Measurements from ENCODE around the gene ARSB.

Gene ARSB

GRCh38 chr5:78801413-78801812 is 183.7 kb downstream of the ARSB start:
- DNase-seq, result no peak

GRCh38 chr5:78799266-78800017 is 185.7 kb downstream of the ARSB start:
- no peak for DNase-seq

- no peak for DNase-seq
These were observed 186.5 kb downstream of the ARSB start for GRCh38 chr5:78798673-78799029.

- DNase-seq, result no peak
These were observed 187.0 kb downstream of the ARSB start for GRCh38 chr5:78797936-78798672.

GRCh38 chr5:78795757-78796156 is 189.4 kb downstream of the ARSB start:
- DNase-seq, result no peak

- DNase-seq, result no peak
These were observed 190.4 kb downstream of the ARSB start for GRCh38 chr5:78794693-78795215.

GRCh38 chr5:78793907-78794662 is 191.0 kb downstream of the ARSB start:
- no peak for DNase-seq

- no peak for DNase-seq
These were observed 192.6 kb downstream of the ARSB start for GRCh38 chr5:78792345-78793055.

- no peak for DNase-seq
These were observed 193.5 kb downstream of the ARSB start for GRCh38 chr5:78791501-78792100.

- DNase-seq, result no peak
These were observed 197.3 kb downstream of the ARSB start for GRCh38 chr5:78787783-78788182.

- DNase-seq, result no peak
These were observed 199.7 kb downstream of the ARSB start for GRCh38 chr5:78785454-78785853.

- no peak for DNase-seq
These were observed 201.5 kb downstream of the ARSB start for GRCh38 chr5:78783434-78784130.

- DNase-seq, result no peak
These were observed 202.4 kb downstream of the ARSB start for GRCh38 chr5:78782728-78783127.

GRCh38 chr5:78781611-78782286 is 203.4 kb downstream of the ARSB start:
- DNase-seq, result no peak

GRCh38 chr5:78779771-78780616 is 205.1 kb downstream of the ARSB start:
- DNase-seq, result no peak

GRCh38 chr5:78779262-78779661 is 205.8 kb downstream of the ARSB start:
- no peak for DNase-seq

- DNase-seq, result no peak
These were observed 206.6 kb downstream of the ARSB start for GRCh38 chr5:78778538-78778937.

GRCh38 chr5:78777901-78778300 is 207.2 kb downstream of the ARSB start:
- no peak for DNase-seq

- DNase-seq, result no peak
These were observed 208.5 kb downstream of the ARSB start for GRCh38 chr5:78776637-78777036.

- no peak for DNase-seq
These were observed 211.5 kb downstream of the ARSB start for GRCh38 chr5:78773655-78774054.

Data from hematopoietic multipotent progenitor cell treated with erythropoietin and hydrocortisone succinate and interleukin-3 and kit ligand, for 8 days (in vitro differentiated cells).